Body of pancreas (tissue), 4 donors: ENCODE data around the gene LMBRD2.

Source experiments
- CTCF ChIP-seq, 7 experiments: fragments of 450-650 bp in 4 of 7; fragments of 200-600 bp in 3 of 7; sonication (generic) in 3 of 7; IDR thresholded peaks; one replicate each; pipeline ENCODE4 v1.5.1; 2016 to 2019; ENCODE audit warnings: antibody characterized with exemption in 7 of 7
- POLR2A ChIP-seq, 3 donors: fragments of 450-650 bp; IDR thresholded peaks; one replicate each; pipeline ENCODE4 v1.6.1; 2016; ENCODE audit warnings: antibody characterized with exemption in 3 of 3, mild to moderate bottlenecking in 2 of 3

- TF ChIP-seq POLR2A (IDR thresholded peaks at IDR 0.05) (no peak), CTCF (IDR thresholded peaks at IDR 0.05) (no peak)
Observed at GRCh38 chr5:36155291-36155690, 3.6 kb upstream of the LMBRD2 start.
